ENCODE data around the gene PLEKHA6. TPM values are rescaled to one million over a fixed set of nuclear protein-coding genes. Genes with fewer than 3 reads are reported as not detected.

Gene PLEKHA6
- total and polyA plus RNA-seq, 2 of the 8 experiments (the other 6 are each of a cell fraction or from before 2014, with no cell fraction given), result 4.8 to 20.2 TPM

DNA sequence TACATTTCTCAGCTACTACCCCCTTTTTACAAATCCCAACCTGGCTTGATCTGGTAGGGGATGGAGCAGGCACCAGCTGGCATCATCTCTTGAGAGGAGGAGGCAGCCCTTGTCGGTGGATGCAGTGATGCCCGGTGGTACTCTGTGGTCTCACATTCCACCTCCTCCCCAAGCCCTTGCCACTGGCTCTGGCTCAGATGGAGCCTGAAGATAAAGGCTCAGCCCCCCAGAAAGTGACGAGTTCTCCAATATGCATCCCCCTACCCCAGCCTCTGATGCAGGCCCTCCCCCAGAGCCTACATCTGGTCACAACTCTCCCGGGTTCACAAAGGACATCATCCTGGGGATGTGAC lies 142.1 kb downstream of the PLEKHA6 start (continued):
- TF ChIP-seq CEBPB (IDR thresholded peaks at IDR 0.05; ENCODE audit: low read depth, low read length) (no peak), SIX5 (IDR thresholded peaks at IDR 0.05; ENCODE audit: low read depth, low read length) (no peak), JUN (IDR thresholded peaks at IDR 0.05; ENCODE audit: low read depth, low read length) (no peak)
